HEK293T (cell line): ENCODE results near the gene LRP11.

Experiments
- CTCF ChIA-PET: fragments of 350-600 bp; formaldehyde crosslinking; extraction: SDS; loops from one replicate; lab custom pipeline; 2021; ENCODE audit warnings: antibody characterized with exemption, inconsistent platforms; lab: Yijun Ruan, JAX
- POLR2A ChIA-PET: fragments of 350-600 bp; formaldehyde crosslinking; extraction: SDS; loops from one replicate; lab custom pipeline; 2020; ENCODE audit warnings: antibody characterized with exemption, inconsistent platforms; lab: Yijun Ruan, JAX
- DNase-seq: peaks from one replicate; pipeline ENCODE4 v3.0.0; 2012; ENCODE audit warnings: mixed read lengths; ENCODE audit errors: extremely low spot score
- ARNT ChIP-seq: fragments of 450-650 bp; IDR thresholded peaks from 2 replicates; pipeline ENCODE4 v1.6.1; 2017; ENCODE audit warnings: mild to moderate bottlenecking
- BHLHE40 ChIP-seq: fragments of 450-650 bp; IDR thresholded peaks from 2 replicates; pipeline ENCODE4 v1.6.1; 2016; ENCODE audit warnings: mild to moderate bottlenecking, moderate library complexity, borderline replicate concordance
- CTBP1 ChIP-seq: fragments of 450-650 bp; IDR thresholded peaks from 2 replicates; pipeline ENCODE4 v1.6.1; 2016; ENCODE audit warnings: borderline replicate concordance
- ELF4 ChIP-seq: fragments of 450-650 bp; IDR thresholded peaks from 2 replicates; pipeline ENCODE4 v1.6.1; 2017; ENCODE audit warnings: antibody characterized with exemption
- FOXA1 ChIP-seq: fragments of 450-650 bp; IDR thresholded peaks from 2 replicates; pipeline ENCODE4 v1.6.1; 2016; ENCODE audit warnings: mild to moderate bottlenecking
- FOXK2 ChIP-seq: fragments of 450-650 bp; IDR thresholded peaks from 2 replicates; pipeline ENCODE4 v1.6.1; 2016; ENCODE audit warnings: mild to moderate bottlenecking
- FOXM1 ChIP-seq: fragments of 450-650 bp; IDR thresholded peaks from 2 replicates; pipeline ENCODE4 v1.6.1; 2017; ENCODE audit warnings: mild to moderate bottlenecking, borderline replicate concordance
- HDGF ChIP-seq: fragments of 450-650 bp; IDR thresholded peaks from 2 replicates; pipeline ENCODE4 v1.6.1; 2017; ENCODE audit warnings: antibody characterized with exemption, borderline replicate concordance
- L3MBTL2 ChIP-seq: fragments of 450-650 bp; conservative IDR thresholded peaks from 2 replicates; pipeline ENCODE4 v1.6.1; 2016; ENCODE audit warnings: mild to moderate bottlenecking
- LEF1 ChIP-seq: fragments of 450-650 bp; IDR thresholded peaks from 2 replicates; pipeline ENCODE4 v1.6.1; 2017; ENCODE audit warnings: mild to moderate bottlenecking, borderline replicate concordance
- NFRKB ChIP-seq: fragments of 450-650 bp; IDR thresholded peaks from 2 replicates; pipeline ENCODE4 v1.6.1; 2016; ENCODE audit warnings: mild to moderate bottlenecking, moderate library complexity
- PKNOX1 ChIP-seq: fragments of 450-650 bp; IDR thresholded peaks from 2 replicates; pipeline ENCODE4 v1.6.1; 2016
- SP1 ChIP-seq: fragments of 450-650 bp; IDR thresholded peaks from 2 replicates; pipeline ENCODE4 v1.6.1; 2017
- SUZ12 ChIP-seq: fragments of 450-650 bp; IDR thresholded peaks from 2 replicates; pipeline ENCODE4 v1.6.1; 2016; ENCODE audit warnings: mild to moderate bottlenecking
- TARDBP ChIP-seq: fragments of 450-650 bp; IDR thresholded peaks from 2 replicates; pipeline ENCODE4 v1.6.1; 2016
- ZNF384 ChIP-seq: fragments of 450-650 bp; IDR thresholded peaks from 2 replicates; pipeline ENCODE4 v1.6.1; 2016

LRP11 gene

GRCh38 chr6:149779644-149779963, 84.6 kb downstream of the LRP11 start:
- no peak for DNase-seq
- ChIA-PET CTCF (interaction anchor here (0.7 kb wide), 1 partner anchor 60 kb away, joined by 4 read pairs; no protein-coding TSS in a partner anchor), POLR2A (no interaction called here)
- TF ChIP-seq ZNF384 (no peak), FOXM1 (no peak), FOXA1 (no peak), TARDBP (no peak), ARNT (no peak), BHLHE40 (no peak), FOXK2 (no peak), HDGF (no peak), NFRKB (no peak), ELF4 (no peak), CTBP1 (no peak)

- no peak for TF ChIP-seq ARNT
- POLR2A ChIA-PET, result interaction anchor here (0.7 kb wide), 1 partner anchor 27 kb away, joined by 3 read pairs; no protein-coding TSS in a partner anchor
- DNase-seq, result no peak
- CTCF ChIA-PET, result no interaction called here
Observed at GRCh38 chr6:149777624-149778023, 86.5 kb downstream of the LRP11 start.

GRCh38 chr6:149771925-149772324, 92.2 kb downstream of the LRP11 start:
- POLR2A ChIA-PET, result no interaction called here
- CTCF ChIA-PET, result interaction anchor here (0.7 kb wide), 1 partner anchor 223 kb away, joined by 3 read pairs; no protein-coding TSS in a partner anchor
- no peak for TF ChIP-seq ELF4
- TF ChIP-seq SUZ12, result no peak
- TF ChIP-seq FOXA1, result no peak
- TF ChIP-seq ARNT, result no peak
- TF ChIP-seq SP1, result no peak
- TF ChIP-seq LEF1, result no peak
- no peak for TF ChIP-seq FOXM1
- TF ChIP-seq L3MBTL2, result no peak
- no peak for TF ChIP-seq ZNF384
- no peak for TF ChIP-seq BHLHE40
- no peak for TF ChIP-seq HDGF
- DNase-seq, result no peak

- ChIA-PET POLR2A (no interaction called here), CTCF (no interaction called here)
- DNase-seq, result no peak
- no peak for TF ChIP-seq HDGF
- TF ChIP-seq L3MBTL2, result no peak
- TF ChIP-seq ARNT, result no peak
- TF ChIP-seq ZNF384, result no peak
- no peak for TF ChIP-seq FOXA1
- no peak for TF ChIP-seq CTBP1
- TF ChIP-seq PKNOX1, result no peak
- no peak for TF ChIP-seq NFRKB
- TF ChIP-seq LEF1, result no peak
- TF ChIP-seq FOXM1, result no peak
- no peak for TF ChIP-seq FOXK2
- TF ChIP-seq ELF4, result no peak
- no peak for TF ChIP-seq BHLHE40
- TF ChIP-seq TARDBP, result no peak
- TF ChIP-seq SP1, result no peak
- TF ChIP-seq SUZ12, result no peak
Observed at GRCh38 chr6:149771185-149771584, 93.0 kb downstream of the LRP11 start.

GRCh38 chr6:149769676-149770075, 94.5 kb downstream of the LRP11 start:
- TF ChIP-seq LEF1, result no peak
- TF ChIP-seq ZNF384, result no peak
- TF ChIP-seq ARNT, result no peak
- TF ChIP-seq ELF4, result no peak
- no peak for TF ChIP-seq L3MBTL2
- TF ChIP-seq SP1, result no peak
- TF ChIP-seq FOXK2, result no peak
- TF ChIP-seq CTBP1, result no peak
- no peak for TF ChIP-seq BHLHE40
- no peak for TF ChIP-seq PKNOX1
- TF ChIP-seq SUZ12, result no peak
- no peak for TF ChIP-seq FOXA1
- no peak for TF ChIP-seq FOXM1
- no peak for TF ChIP-seq TARDBP
- TF ChIP-seq HDGF, result no peak
- TF ChIP-seq NFRKB, result no peak
- DNase-seq, result no peak
- ChIA-PET POLR2A (interaction anchor here (1.2 kb wide), 1 partner anchor 16 kb away, joined by 3 read pairs; no protein-coding TSS in a partner anchor), CTCF (interaction anchor here (0.6 kb wide), 1 partner anchor 261 kb away, joined by 3 read pairs; no protein-coding TSS in a partner anchor)
